ENCODE measurements around the gene ALKBH4. TPM values are rescaled to one million over a fixed set of nuclear protein-coding genes. Genes with fewer than 3 reads are reported as not detected.
"Not testable (repeated sequence)": the region's sequence is repeated elsewhere in the genome, so short reads cannot be mapped to it uniquely, and the experiment has no call there.

ALKBH4 gene
- total RNA-seq, 4 donors from 2014 or later = 14.7 to 38.9 (median 24.6) TPM

- peak in 1 of 2 donors; percentile 43 for DNase-seq (ENCODE audit: low spot score in 2 of 2)
- WGBS, 2 donors = no CpG with 5 or more reads among the region's 33 CpGs
- H3K4me3 ChIP-seq (ENCODE audit: low read depth, poor library complexity, severe bottlenecking); intact Hi-C loops (cut with DNase I; ENCODE audit: low total_unique reads): not testable (repeated sequence)
Observed at GRCh38 chr7:102493220-102493935, 28.7 kb upstream of the ALKBH4 start.

DNA sequence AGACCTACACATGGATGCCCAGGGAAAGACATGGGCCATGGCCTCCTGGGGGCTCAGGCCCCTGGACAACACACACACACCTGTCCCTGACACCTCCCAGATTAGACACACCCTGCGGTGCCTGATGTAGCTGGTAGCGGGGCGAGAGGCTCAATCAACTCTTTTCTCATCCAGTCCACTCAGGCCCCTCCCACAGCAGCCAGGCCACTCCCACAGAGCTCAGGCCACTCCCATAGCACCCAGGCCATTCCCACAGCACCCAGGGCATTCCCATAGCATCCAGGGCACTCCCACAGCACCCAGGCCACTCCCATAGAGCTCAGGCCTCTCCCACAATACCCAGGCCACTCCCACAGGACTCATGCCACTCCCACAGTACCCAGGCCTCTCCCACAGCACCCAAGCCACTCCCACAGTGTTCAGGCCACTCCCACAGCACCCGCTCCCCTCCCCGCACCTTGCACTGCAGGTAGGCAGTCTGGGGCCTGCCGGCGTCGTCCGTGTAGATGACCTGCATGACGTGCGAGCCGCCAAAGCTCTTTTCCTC lies 25.9 kb upstream of the ALKBH4 start:
- peak; percentile 4 to 88 for DNase-seq (ENCODE audit: low spot score in 2 of 2)
- no CpG with 5 or more reads among the region's 12 CpGs for whole genome bisulfite sequencing, 2 donors
- not testable (repeated sequence) for H3K4me3 ChIP-seq (ENCODE audit: low read depth, poor library complexity, severe bottlenecking)

DNA sequence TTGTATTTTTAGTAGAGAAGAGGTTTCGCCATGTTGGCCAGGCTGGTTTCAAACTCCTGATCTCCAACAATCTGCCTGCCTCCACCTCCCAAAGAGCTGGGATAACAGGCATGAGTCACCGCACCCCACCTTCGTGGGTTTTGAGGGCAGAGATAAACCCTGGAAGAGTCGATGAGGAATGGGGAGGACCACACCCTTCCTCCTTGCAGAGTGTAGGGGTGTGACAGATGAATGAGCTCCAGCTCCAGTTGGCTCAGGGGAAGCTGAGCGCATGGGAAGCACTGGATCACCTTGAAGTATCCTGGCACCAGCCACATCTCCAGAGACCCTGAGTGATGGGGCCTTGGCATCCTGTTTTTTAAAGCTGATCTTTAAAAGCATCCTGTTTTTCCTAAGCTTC lies 19.7 kb upstream of the ALKBH4 start:
- DNase-seq (ENCODE audit: low spot score in 2 of 2); intact Hi-C loops (cut with DNase I; ENCODE audit: low total_unique reads); H3K4me3 ChIP-seq (ENCODE audit: low read depth, poor library complexity, severe bottlenecking): not testable (repeated sequence)
- no CpG with 5 or more reads among the region's 5 CpGs for WGBS, 2 donors

More for the DNA sequence above, 25.9 kb upstream of the ALKBH4 start:
- intact Hi-C loops (cut with DNase I; ENCODE audit: low total_unique reads) = not testable (repeated sequence)

DNA sequence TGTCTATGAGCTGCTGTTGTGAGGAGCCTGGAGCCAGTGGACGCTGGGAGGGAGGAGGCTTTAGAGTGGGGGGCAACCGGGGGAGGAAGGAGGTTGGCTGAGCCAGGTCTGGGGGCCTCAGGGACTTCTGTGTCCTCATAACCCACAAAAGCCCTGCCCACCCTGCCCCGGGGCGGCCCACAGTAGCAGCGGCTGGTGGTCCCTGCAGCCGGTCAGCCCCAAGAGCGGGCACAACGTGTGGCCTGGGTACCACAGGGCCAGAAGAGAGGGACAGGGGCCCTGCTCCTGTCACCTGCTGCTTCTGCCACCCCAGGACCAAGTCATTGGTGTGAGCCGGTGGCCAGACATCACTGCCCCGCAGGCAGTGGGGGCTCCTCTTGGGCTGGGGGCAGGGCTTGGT lies 17.3 kb upstream of the ALKBH4 start:
- H3K4me3 ChIP-seq (ENCODE audit: low read depth, poor library complexity, severe bottlenecking); intact Hi-C loops (cut with DNase I; ENCODE audit: low total_unique reads): not testable (repeated sequence)
- no CpG with 5 or more reads among the region's 10 CpGs for WGBS, 2 donors
- peak in 1 of 2 donors; percentile 56 for DNase-seq (ENCODE audit: low spot score in 2 of 2)

GRCh38 chr7:102479982-102480637 lies 15.4 kb upstream of the ALKBH4 start:
- intact Hi-C loops (cut with DNase I; ENCODE audit: low total_unique reads); H3K4me3 ChIP-seq (ENCODE audit: low read depth, poor library complexity, severe bottlenecking): not testable (repeated sequence)
- DNase-seq (ENCODE audit: low spot score in 2 of 2) = peak; percentile 21 to 85
- 6 to 11% methylated on average over 8 to 9 of the region's 11 CpGs for WGBS, 2 donors

GRCh38 chr7:102479209-102479584 lies 14.5 kb upstream of the ALKBH4 start:
- intact Hi-C loops (cut with DNase I; ENCODE audit: low total_unique reads); DNase-seq (ENCODE audit: low spot score in 2 of 2); H3K4me3 ChIP-seq (ENCODE audit: low read depth, poor library complexity, severe bottlenecking): not testable (repeated sequence)
- WGBS, 2 donors = no CpG with 5 or more reads among the region's 10 CpGs

DNA sequence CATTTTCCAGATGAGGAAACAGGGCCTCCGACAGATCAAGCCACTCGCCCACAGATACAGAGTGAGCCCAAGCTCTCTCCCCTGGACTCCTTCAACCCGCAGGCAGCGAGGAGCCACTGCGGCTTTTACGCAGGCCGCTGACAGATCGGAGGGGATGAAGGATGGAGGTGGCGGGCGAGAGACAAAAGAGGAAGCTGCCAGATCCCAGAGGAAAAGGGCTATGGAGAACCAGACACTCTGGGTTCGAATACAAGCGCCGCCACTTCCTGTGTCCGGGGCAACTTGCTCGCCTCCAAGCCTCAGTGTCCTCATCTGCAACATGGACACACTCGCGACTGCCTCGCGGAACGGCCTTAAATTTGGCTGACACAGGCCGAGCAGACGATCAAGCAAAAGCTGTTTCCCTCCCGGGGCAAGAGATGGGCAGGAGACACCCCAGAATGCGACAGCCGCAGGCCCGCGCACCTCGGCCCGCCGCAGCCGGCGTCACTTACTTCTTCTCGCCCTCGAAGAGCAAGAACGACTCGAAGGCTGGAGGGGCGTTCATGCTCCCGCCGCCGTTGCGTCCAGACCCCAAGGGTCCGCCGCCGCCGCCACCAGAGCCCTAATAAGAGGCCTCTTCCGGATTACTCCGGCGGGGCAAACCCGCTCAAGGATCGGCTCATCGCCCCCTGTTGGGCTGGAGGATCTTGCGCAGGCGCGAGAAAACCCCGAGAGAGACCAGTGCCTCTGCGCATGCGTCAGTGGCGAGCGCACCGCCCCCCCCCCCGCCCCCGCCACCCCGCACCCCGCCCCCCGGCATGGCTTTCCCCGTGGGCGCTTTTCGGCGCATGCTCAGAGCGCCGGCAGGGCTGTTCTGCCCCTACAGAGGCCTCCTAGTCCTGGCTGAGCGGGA lies 13.9 kb upstream of the ALKBH4 start, which contains the start of gene POLR2J:
Gene POLR2J, minus strand, starts transcription at position 609 of the 895 bp plus-strand sequence. Its CDS starts 62 bp downstream, at position 547.
- peak; percentile 88 to 98 for DNase-seq (ENCODE audit: low spot score in 2 of 2)
- 0% methylated on average over 7 to 26 of the region's 72 CpGs for WGBS, 2 donors
- intact Hi-C loops (cut with DNase I; ENCODE audit: low total_unique reads) = not testable (repeated sequence)
- H3K4me3 ChIP-seq (ENCODE audit: low read depth, poor library complexity, severe bottlenecking) = peak within 1 kb of the TSS; percentile 36

DNA sequence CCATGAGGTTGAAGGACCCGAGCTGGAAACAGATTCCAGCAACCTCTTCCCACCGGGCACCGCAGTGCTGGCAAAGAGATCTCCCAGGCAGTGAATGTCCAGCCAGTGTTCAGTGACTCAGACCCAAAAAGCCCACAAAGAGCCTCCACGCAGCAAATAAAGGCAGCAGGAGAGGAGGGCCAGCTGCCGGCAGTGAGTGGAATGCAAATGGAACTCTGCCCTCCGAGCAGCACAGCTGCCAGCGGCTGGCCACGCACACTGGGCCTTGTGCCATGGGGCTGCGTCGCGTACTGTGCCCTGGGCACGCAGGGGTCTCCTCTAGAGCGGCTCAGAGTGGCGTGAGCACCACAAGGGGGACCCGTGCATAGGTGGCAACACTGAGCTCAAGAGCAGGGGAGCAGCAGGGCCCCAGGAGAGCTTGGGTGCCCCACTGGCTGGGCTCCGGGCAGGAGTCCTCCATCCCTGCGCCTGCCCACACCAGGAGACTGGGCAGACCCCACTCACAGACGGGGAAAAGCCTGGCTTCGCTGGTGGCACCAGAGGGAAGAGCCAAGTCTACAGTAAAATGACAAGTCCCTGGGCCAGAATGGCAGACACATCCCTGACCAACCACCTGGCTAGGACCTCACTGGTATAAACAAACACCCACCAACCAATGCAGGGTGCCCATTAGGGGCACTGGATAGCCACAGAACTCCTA lies 10.2 kb upstream of the ALKBH4 start:
- 81% methylated on average over 8 to 10 of the region's 19 CpGs for WGBS, 2 donors
- DNase-seq (ENCODE audit: low spot score in 2 of 2) = peak in 1 of 2 donors; percentile 66
- H3K4me3 ChIP-seq (ENCODE audit: low read depth, poor library complexity, severe bottlenecking); intact Hi-C loops (cut with DNase I; ENCODE audit: low total_unique reads): not testable (repeated sequence)

DNA sequence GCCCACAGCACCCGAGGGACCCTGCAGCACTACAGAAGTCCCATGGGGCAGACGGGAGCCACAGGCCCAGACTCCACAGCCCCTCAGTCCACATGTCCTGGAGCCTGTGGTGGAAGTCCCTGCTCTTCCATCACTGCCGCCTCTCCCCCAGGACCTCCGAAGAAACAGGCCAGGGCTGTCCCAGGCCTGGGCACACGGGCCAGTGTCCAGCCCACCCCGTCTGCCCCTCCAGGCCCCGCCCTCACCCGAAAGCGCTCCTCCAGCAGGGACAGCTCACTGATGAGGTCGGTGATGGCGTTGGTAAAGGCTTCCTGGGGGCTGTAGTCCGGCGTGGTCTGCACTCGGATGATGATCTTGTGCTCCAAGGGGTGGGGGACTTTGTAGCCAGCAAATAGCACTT lies 9.5 kb upstream of the ALKBH4 start:
- WGBS, 2 donors = no CpG with 5 or more reads among the region's 14 CpGs
- H3K4me3 ChIP-seq (ENCODE audit: low read depth, poor library complexity, severe bottlenecking); intact Hi-C loops (cut with DNase I; ENCODE audit: low total_unique reads): not testable (repeated sequence)
- peak in 1 of 2 donors; percentile 74 for DNase-seq (ENCODE audit: low spot score in 2 of 2)
